OCI-LY1 (cell line): ENCODE results near the gene SMCHD1.

ENCODE experiments used
- H2AFZ ChIP-seq: fragments of 200-600 bp; sonication (generic), shearing (Covaris generic); 2 replicates; pipeline ENCODE4 v1.6.0; 2014; ENCODE audit warnings: antibody characterized with exemption, mild to moderate bottlenecking, low read length
- H3F3A ChIP-seq: fragments of 200-600 bp; sonication (generic), shearing (Covaris generic); 2 replicates; pipeline ENCODE4 v1.6.0; 2014; ENCODE audit warnings: mild to moderate bottlenecking, antibody characterized with exemption, low read length, moderate library complexity; ENCODE audit not compliant: insufficient read depth
- H3K27ac ChIP-seq: fragments of 200-600 bp; sonication (generic); 2 replicates; pipeline ENCODE4 v1.5.1; 2014; ENCODE audit warnings: low read length, mixed run types, mild to moderate bottlenecking, low read depth; ENCODE audit not compliant: poor library complexity, severe bottlenecking
- H3K27me3 ChIP-seq: fragments of 200-600 bp; sonication (generic); 2 replicates; pipeline ENCODE4 v1.6.0; 2014; ENCODE audit warnings: antibody characterized with exemption, mild to moderate bottlenecking, low read length, moderate library complexity; ENCODE audit not compliant: insufficient read depth
- H3K36me3 ChIP-seq: fragments of 200-600 bp; sonication (generic); 2 replicates; pipeline ENCODE4 v1.6.1; 2014; ENCODE audit warnings: mild to moderate bottlenecking, antibody characterized with exemption, low read length, moderate library complexity, mixed read lengths; ENCODE audit not compliant: insufficient read depth
- H3K4me1 ChIP-seq: fragments of 200-600 bp; sonication (generic); 2 replicates; pipeline ENCODE4 v1.5.1; 2014; ENCODE audit warnings: mild to moderate bottlenecking, low read length, moderate library complexity; ENCODE audit not compliant: insufficient read depth, severe bottlenecking
- H3K4me2 ChIP-seq: fragments of 200-600 bp; sonication (generic), shearing (Covaris generic); 2 replicates; pipeline ENCODE4 v1.6.1; 2014; ENCODE audit warnings: low read length
- H3K4me3 ChIP-seq: fragments of 200-600 bp; sonication (generic); 2 replicates; pipeline ENCODE4 v1.5.1; 2014; ENCODE audit warnings: low read length, low read depth, mild to moderate bottlenecking, mixed read lengths; ENCODE audit not compliant: poor library complexity, severe bottlenecking
- H3K79me2 ChIP-seq: fragments of 200-600 bp; shearing (Covaris generic); 2 replicates; pipeline ENCODE4 v1.6.1; 2016; ENCODE audit warnings: mixed run types, low read length, mixed read lengths; ENCODE audit not compliant: insufficient read depth
- H3K9ac ChIP-seq: fragments of 200-600 bp; sonication (generic), shearing (Covaris generic); 2 replicates; pipeline ENCODE4 v1.6.1; 2014; ENCODE audit warnings: mild to moderate bottlenecking, low read length, mixed read lengths
- H3K9me2 ChIP-seq: fragments of 200-600 bp; sonication (generic), shearing (Covaris generic); 2 replicates; pipeline ENCODE4 v1.6.1; 2014; ENCODE audit warnings: low read depth, mild to moderate bottlenecking, low read length, mixed read lengths
- H3K9me3 ChIP-seq: fragments of 200-600 bp; shearing (Covaris generic); 2 replicates; pipeline ENCODE4 v1.6.1; 2014; ENCODE audit warnings: low read length, mixed read lengths
- H4K20me1 ChIP-seq: fragments of 200-600 bp; sonication (generic), shearing (Covaris generic); 2 replicates; pipeline ENCODE4 v1.6.0; 2016; ENCODE audit warnings: mild to moderate bottlenecking, low read length; ENCODE audit not compliant: insufficient read depth
- EZH2 ChIP-seq: fragments of 200-600 bp; sonication (generic), shearing (Covaris generic); IDR thresholded peaks from 2 replicates; pipeline ENCODE4 v1.8.0; 2017; ENCODE audit warnings: borderline replicate concordance, mixed run types, mild to moderate bottlenecking, antibody characterized with exemption, low read length, moderate library complexity, mixed read lengths
- TF ChIP-seq, protein P1 (sequence below): fragments of 200-600 bp; sonication (generic), shearing (Covaris generic); IDR thresholded peaks from 2 replicates; pipeline ENCODE4 v1.5.1; 2017; ENCODE audit warnings: mild to moderate bottlenecking, antibody characterized with exemption, low read length, moderate library complexity, mixed read lengths

The SMCHD1 gene

DNA sequence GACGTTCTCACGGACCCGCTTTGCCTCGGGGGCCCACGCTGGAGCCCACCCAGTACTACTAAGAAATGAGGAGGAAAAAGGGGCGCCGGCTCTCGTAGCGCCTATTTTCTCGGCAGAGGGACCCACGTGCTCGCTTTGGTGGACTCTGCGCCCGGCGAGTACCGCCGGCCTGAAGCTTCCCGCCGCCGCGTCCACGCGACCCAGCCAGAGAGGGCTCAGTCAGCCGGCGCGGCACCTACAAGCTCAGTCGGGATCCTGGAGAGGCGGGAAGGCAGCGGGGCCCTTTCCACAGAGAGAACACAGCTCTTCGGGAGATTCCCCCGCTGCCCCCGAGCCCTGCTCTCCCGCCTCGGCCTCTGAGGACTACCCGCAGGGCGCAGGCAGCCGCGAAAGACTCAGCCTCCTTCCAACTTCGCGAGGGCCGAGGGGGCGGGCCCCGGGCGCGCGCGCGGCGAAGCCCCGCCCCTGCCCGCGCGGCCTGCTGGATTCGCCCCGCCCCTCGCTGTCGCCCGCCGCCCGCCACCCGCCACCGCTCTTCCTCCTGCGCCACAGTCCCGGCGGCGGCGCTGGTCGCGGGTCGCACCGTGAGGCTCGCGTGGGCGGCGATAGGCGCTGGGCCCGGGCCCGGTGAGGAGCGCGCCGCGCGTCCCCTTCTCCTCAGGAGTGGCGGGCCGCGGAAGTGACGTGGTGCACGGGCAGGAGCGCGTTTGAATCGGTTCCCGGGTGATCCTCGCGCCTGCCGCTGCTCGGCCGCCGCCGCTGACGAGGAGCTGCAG, at the start of gene SMCHD1:
TSS of gene SMCHD1 (plus strand) at position 549 of the 776 bp plus-strand sequence. CDS start 350 bp downstream, outside the sequence.
- no peaks in the 10 kb centered on the region for H4K20me1 ChIP-seq
- no peaks in the 10 kb centered on the region for H3K9me2 ChIP-seq
- peak within 1 kb of the TSS; percentile 82 for H3K27ac ChIP-seq
- peak within 1 kb of the TSS; percentile 98 for H3K4me3 ChIP-seq
- TF ChIP-seq EZH2, result no peak
- TF ChIP-seq, protein P1, sequence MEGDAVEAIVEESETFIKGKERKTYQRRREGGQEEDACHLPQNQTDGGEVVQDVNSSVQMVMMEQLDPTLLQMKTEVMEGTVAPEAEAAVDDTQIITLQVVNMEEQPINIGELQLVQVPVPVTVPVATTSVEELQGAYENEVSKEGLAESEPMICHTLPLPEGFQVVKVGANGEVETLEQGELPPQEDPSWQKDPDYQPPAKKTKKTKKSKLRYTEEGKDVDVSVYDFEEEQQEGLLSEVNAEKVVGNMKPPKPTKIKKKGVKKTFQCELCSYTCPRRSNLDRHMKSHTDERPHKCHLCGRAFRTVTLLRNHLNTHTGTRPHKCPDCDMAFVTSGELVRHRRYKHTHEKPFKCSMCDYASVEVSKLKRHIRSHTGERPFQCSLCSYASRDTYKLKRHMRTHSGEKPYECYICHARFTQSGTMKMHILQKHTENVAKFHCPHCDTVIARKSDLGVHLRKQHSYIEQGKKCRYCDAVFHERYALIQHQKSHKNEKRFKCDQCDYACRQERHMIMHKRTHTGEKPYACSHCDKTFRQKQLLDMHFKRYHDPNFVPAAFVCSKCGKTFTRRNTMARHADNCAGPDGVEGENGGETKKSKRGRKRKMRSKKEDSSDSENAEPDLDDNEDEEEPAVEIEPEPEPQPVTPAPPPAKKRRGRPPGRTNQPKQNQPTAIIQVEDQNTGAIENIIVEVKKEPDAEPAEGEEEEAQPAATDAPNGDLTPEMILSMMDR, result no peak
- H3K36me3 ChIP-seq, result no peaks in the 10 kb centered on the region; the same call in 1 of the 2 replicates
- peaks cover 23% of the 10 kb centered on the region for H3K4me1 ChIP-seq
- H3K9ac ChIP-seq, result peak within 1 kb of the TSS; percentile 83
- H3K9me3 ChIP-seq, result no peaks in the 10 kb centered on the region
- peaks cover 45% of the 10 kb centered on the region for H3K79me2 ChIP-seq
- no peaks in the 10 kb centered on the region for H3F3A ChIP-seq
- H3K4me2 ChIP-seq, result peak within 1 kb of the TSS; percentile 88
- no peaks in the 10 kb centered on the region for H3K27me3 ChIP-seq
- H2AFZ ChIP-seq, result no peak within 1 kb of the TSS

DNA sequence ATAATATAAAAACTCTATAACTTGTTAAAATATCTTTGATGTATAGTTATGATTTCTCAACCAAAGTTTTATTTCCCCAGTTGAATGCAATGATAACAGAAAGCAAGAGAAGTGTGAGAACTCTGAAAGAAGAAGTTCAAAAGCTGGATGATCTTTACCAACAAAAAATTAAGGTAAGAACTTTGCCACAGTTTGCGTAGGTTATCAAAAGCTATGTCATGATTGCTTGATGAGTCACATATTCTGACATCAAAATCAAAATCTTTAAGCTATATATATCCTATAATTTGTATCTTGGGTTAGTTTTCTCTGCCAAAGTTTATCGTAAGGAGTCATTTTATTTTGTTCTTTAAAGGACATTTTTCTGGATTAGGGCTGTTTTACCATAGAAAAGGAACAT, 49.2 kb upstream of the SMCHD1 start:
- no peaks in the 10 kb centered on the region for H3K9me2 ChIP-seq
- H3K36me3 ChIP-seq, result peaks cover 66% of the 10 kb centered on the region
- H3K27ac ChIP-seq, result no peak overlapping the region
- H3F3A ChIP-seq, result no peaks in the 10 kb centered on the region
- peaks cover 8% of the 10 kb centered on the region for H3K4me1 ChIP-seq
- no peak for TF ChIP-seq EZH2
- TF ChIP-seq, protein P1, result no peak
- no peak overlapping the region for H3K4me2 ChIP-seq
- H4K20me1 ChIP-seq, result no peaks in the 10 kb centered on the region
- H3K4me3 ChIP-seq, result no peak overlapping the region
- no peak overlapping the region for H2AFZ ChIP-seq
- H3K27me3 ChIP-seq, result no peaks in the 10 kb centered on the region
- no peaks in the 10 kb centered on the region for H3K9me3 ChIP-seq
- H3K79me2 ChIP-seq, result no peaks in the 10 kb centered on the region
- H3K9ac ChIP-seq, result no peak overlapping the region

DNA sequence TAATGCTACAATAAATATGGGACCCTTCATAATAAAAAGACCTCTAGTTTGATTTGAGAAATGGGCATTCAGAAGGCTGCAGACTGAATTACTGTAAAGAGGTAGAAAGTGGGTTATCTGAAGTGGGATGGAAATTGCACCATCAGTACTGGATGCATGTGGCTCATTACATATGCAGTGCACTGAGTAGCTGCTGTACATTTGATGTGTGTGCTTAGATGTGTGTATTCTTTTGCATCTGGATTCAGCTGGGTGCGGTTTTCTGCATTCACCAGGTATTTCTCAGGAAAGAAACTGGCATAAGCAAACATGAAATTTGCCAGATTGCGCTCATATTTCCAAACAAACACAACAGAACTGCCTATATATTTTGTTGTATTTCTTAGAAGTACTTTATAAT, 45.9 kb upstream of the SMCHD1 start:
- no peaks in the 10 kb centered on the region for H3K79me2 ChIP-seq
- no peak overlapping the region for H3K4me3 ChIP-seq
- H3K4me2 ChIP-seq, result no peak overlapping the region
- H3K27ac ChIP-seq, result no peak overlapping the region
- H3K4me1 ChIP-seq, result peaks cover 8% of the 10 kb centered on the region
- TF ChIP-seq, protein P1, result no peak
- TF ChIP-seq EZH2, result no peak
- H3F3A ChIP-seq, result no peaks in the 10 kb centered on the region
- no peak overlapping the region for H2AFZ ChIP-seq
- H3K36me3 ChIP-seq, result peaks cover 63% of the 10 kb centered on the region
- no peaks in the 10 kb centered on the region for H3K9me3 ChIP-seq
- no peaks in the 10 kb centered on the region for H4K20me1 ChIP-seq
- H3K27me3 ChIP-seq, result no peaks in the 10 kb centered on the region
- H3K9ac ChIP-seq, result no peak overlapping the region
- H3K9me2 ChIP-seq, result no peaks in the 10 kb centered on the region
